T-helper 1 cell (primary cell): ENCODE results near the gene MINDY3.

Experiments used
- DNase-seq, 5 donors: peaks; one replicate each; pipeline ENCODE4 v3.0.0-alpha.2; 2012 to 2020

MINDY3 gene

GRCh38 chr10:15729890-15730289, 130.4 kb downstream of the MINDY3 start:
- no peak for DNase-seq
